HCT116 (cell line): ENCODE measurements around the gene EEF1AKMT4. TPM values are rescaled to one million over a fixed set of nuclear protein-coding genes. Genes with fewer than 3 reads are reported as not detected.

ENCODE experiments used
- ATAC-seq: fragments of 200-7000 bp; cut with Tn5 transposase; 2 replicates; pipeline ENCODE4 v1.9.1; 2020; ENCODE audit warnings: mild to moderate bottlenecking, moderate library complexity
- BruUV-seq: library from RNA; stranded (reverse); fragments of 400-500 nt; replicated peaks from 2 replicates; lab custom pipeline; 2021; lab: Mats Ljungman, UMichigan
- CTCF ChIA-PET: fragments of 300-600 bp; sonication (Branson Sonifier 250); formaldehyde crosslinking; loops from one replicate; lab custom pipeline; 2021; ENCODE audit warnings: antibody characterized with exemption; lab: Charles Lee
- POLR2A ChIA-PET: fragments of 300-600, 350-600 bp; sonication (Branson Sonifier 250); formaldehyde crosslinking; loops from one replicate; lab custom pipeline; 2021; ENCODE audit warnings: antibody characterized with exemption; lab: Charles Lee
- RAD21 ChIA-PET, 2 experiments: fragments of 300-600 bp; sonication (Branson Sonifier 250); formaldehyde crosslinking; loops; one replicate each; lab custom pipeline; 2023; ENCODE audit warnings: low total read pairs in 2 of 2; ENCODE audit not compliant: uncharacterized antibody in 2 of 2, unreplicated experiment in 2 of 2, low non-redundant PET in 1 of 2; lab: Charles Lee
- DNase-seq: peaks from one replicate; pipeline ENCODE4 v3.0.0-alpha.2; 2010; ENCODE audit warnings: low read depth, low spot score
- H2AFZ ChIP-seq: fragments of 200-600 bp; shearing (Covaris generic), sonication (generic); 2 replicates; pipeline ENCODE4 v1.6.1; 2017; ENCODE audit warnings: low read depth, mixed run types, mixed read lengths, antibody characterized with exemption, low read length; ENCODE audit not compliant: poor library complexity, severe bottlenecking
- H3K27ac ChIP-seq: 2 replicates; pipeline ENCODE4 v1.5.1; 2012; ENCODE audit warnings: low read depth, low read length
- H3K27me3 ChIP-seq: fragments of 200-600 bp; sonication (generic); 2 replicates; pipeline ENCODE4 v1.6.1; 2016; ENCODE audit warnings: mixed run types, low read length, mixed read lengths; ENCODE audit not compliant: insufficient read depth
- H3K36me3 ChIP-seq, 2 experiments: fragments of 200-500 bp in 1 of 2; fragments of 200-600 bp in 1 of 2; sonication (Bioruptor generic) in 1 of 2; sonication (generic) in 1 of 2; 2 replicates each; pipeline versions ENCODE4 v1.5.1 to v1.6.1; 2014 to 2016; ENCODE audit warnings: low read length in 2 of 2, inconsistent platforms in 1 of 2, mixed read lengths in 1 of 2, mixed run types in 1 of 2; ENCODE audit not compliant: insufficient read depth in 2 of 2, control insufficient read depth in 1 of 2
- H3K4me1 ChIP-seq, 2 experiments: fragments of 200-600 bp in 1 of 2; sonication (generic) in 1 of 2; 2 replicates each; pipeline versions ENCODE4 v1.5.1 to v1.6.1; 2012 to 2017; ENCODE audit warnings: low read length in 2 of 2, inconsistent platforms in 1 of 2, mild to moderate bottlenecking in 1 of 2, mixed read lengths in 1 of 2, mixed run types in 1 of 2, moderate library complexity in 1 of 2; ENCODE audit not compliant: insufficient read depth in 2 of 2, control insufficient read depth in 1 of 2
- H3K4me2 ChIP-seq: fragments of 200-600 bp; sonication (generic); 2 replicates; pipeline ENCODE4 v1.6.1; 2017; ENCODE audit warnings: mixed run types, low read length, mixed read lengths
- H3K4me3 ChIP-seq, 2 experiments: fragments of 200-600 bp in 1 of 2; sonication (generic) in 1 of 2; replicated peaks in 1 of 2; 2 replicates each; pipeline ENCODE4 v1.5.1; 2011 to 2016; ENCODE audit warnings: low read length in 2 of 2, control low read depth in 1 of 2, low read depth in 1 of 2, mild to moderate bottlenecking in 1 of 2, mixed read lengths in 1 of 2, mixed run types in 1 of 2
- H3K79me2 ChIP-seq: fragments of 200-600 bp; sonication (generic); 2 replicates; pipeline ENCODE4 v1.6.1; 2017; ENCODE audit warnings: mild to moderate bottlenecking, mixed run types, low read length, moderate library complexity, mixed read lengths; ENCODE audit not compliant: insufficient read depth
- H3K9ac ChIP-seq: fragments of 200-600 bp; sonication (generic); 2 replicates; pipeline ENCODE4 v1.6.1; 2016; ENCODE audit warnings: low read length, mixed read lengths
- H3K9me2 ChIP-seq: fragments of 200-600 bp; sonication (generic), shearing (Covaris generic); 2 replicates; pipeline ENCODE4 v1.6.1; 2017; ENCODE audit warnings: mixed run types, mild to moderate bottlenecking, moderate library complexity; ENCODE audit not compliant: insufficient read depth
- H3K9me3 ChIP-seq, 2 experiments: fragments of 200-500 bp in 1 of 2; fragments of 200-600 bp in 1 of 2; sonication (Bioruptor generic) in 1 of 2; sonication (generic) in 1 of 2; 2 replicates each; pipeline ENCODE4 v1.6.1; 2014 to 2017; ENCODE audit warnings: low read length in 2 of 2, mixed read lengths in 2 of 2, inconsistent platforms in 1 of 2, low read depth in 1 of 2, mild to moderate bottlenecking in 1 of 2, mixed run types in 1 of 2, moderate library complexity in 1 of 2; ENCODE audit not compliant: control insufficient read depth in 1 of 2, insufficient read depth in 1 of 2
- H4K20me1 ChIP-seq: fragments of 200-600 bp; sonication (generic), shearing (Covaris generic); 2 replicates; pipeline ENCODE4 v1.6.1; 2017; ENCODE audit warnings: mixed run types, mild to moderate bottlenecking, moderate library complexity; ENCODE audit not compliant: insufficient read depth
- CBX3 ChIP-seq: IDR thresholded peaks from 2 replicates; pipeline ENCODE4 v1.6.1; 2012; ENCODE audit warnings: low read depth
- CEBPB ChIP-seq: IDR thresholded peaks from 2 replicates; pipeline ENCODE4 v1.6.1; 2012; ENCODE audit warnings: low read depth
- EGR1 ChIP-seq: IDR thresholded peaks from 2 replicates; pipeline ENCODE4 v1.6.1; 2012; ENCODE audit warnings: low read depth
- FOSL1 ChIP-seq: IDR thresholded peaks from 2 replicates; pipeline ENCODE4 v1.6.1; 2012; ENCODE audit warnings: low read depth
- JUND ChIP-seq: IDR thresholded peaks from 2 replicates; pipeline ENCODE4 v1.6.1; 2012
- POLR2A ChIP-seq: IDR thresholded peaks from 2 replicates; pipeline ENCODE4 v1.7.0; 2011; ENCODE audit warnings: borderline replicate concordance; ENCODE audit not compliant: insufficient read depth, insufficient read length; ENCODE audit errors: extremely low read depth
- POLR2AphosphoS5 ChIP-seq: IDR thresholded peaks from 2 replicates; pipeline ENCODE4 v1.6.1; 2011; ENCODE audit warnings: mild to moderate bottlenecking, low read depth, low read length, moderate library complexity
- SRF ChIP-seq: IDR thresholded peaks from 2 replicates; pipeline ENCODE4 v1.6.1; 2012; ENCODE audit warnings: low read depth
- YY1 ChIP-seq: IDR thresholded peaks from 2 replicates; pipeline ENCODE4 v1.6.1; 2011; ENCODE audit warnings: low read length, low read depth, moderate library complexity, mild to moderate bottlenecking; ENCODE audit not compliant: insufficient replicate concordance; ENCODE audit errors: extremely low read depth
- ZNF274 ChIP-seq: fragments of 200-500 bp; sonication (Bioruptor generic); IDR thresholded peaks from 2 replicates; pipeline ENCODE4 v1.6.1; 2014; ENCODE audit warnings: mild to moderate bottlenecking, low read depth, low read length, inconsistent platforms
- intact Hi-C: fragments of 100-400 bp; cut with micrococcal nuclease; formaldehyde crosslinking; loops from 2 replicates; pipeline ENCODE4 v1.10.0; 2022
- total RNA-seq: library from RNA; stranded (reverse); gene quantifications from one replicate; pipeline ENCODE4 v1.2.1, GENCODE V29; 2021; ENCODE audit not compliant: unreplicated experiment
- TF ChIP-seq, protein P1 (sequence below): IDR thresholded peaks from 2 replicates; pipeline ENCODE4 v1.6.1; 2011; ENCODE audit warnings: mild to moderate bottlenecking, low read length, moderate library complexity; ENCODE audit not compliant: insufficient replicate concordance; ENCODE audit errors: extremely low read depth

Gene EEF1AKMT4
- total RNA-seq, 1 experiment from 2014 or later: 10.5 TPM

DNA sequence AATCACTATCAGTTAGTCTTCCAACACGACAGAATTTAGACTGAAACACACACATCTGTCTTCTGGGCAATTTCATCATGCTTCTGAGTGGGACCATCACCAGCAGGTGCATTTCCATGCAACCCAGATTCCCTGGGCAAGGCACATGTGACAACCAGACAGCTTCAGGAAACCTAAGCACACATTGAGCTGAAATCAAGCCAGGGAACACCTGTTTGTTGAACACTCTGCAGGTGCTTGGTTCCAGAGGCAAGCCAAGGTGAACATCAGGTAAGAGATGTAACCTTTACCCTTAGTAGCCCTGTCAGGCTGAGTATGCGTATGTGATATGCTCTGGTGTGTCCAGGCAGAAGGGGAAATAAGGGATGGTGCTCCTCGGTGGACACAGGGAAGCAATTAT lies 46.3 kb downstream of the EEF1AKMT4 start:
- H3K27ac ChIP-seq: no peak overlapping the region
- intact Hi-C loops: no loop called here
- H3K36me3 ChIP-seq: peaks cover 0 to 6% of the 10 kb centered on the region in 2 experiments; a peak in 2 of 4 replicates
- ChIA-PET RAD21 (no interaction called here), POLR2A (no interaction called here), CTCF (no interaction called here)
- no peaks in the 10 kb centered on the region for H3K9me3 ChIP-seq
- DNase-seq (no peak), ATAC-seq (no peak)
- no peaks in the 10 kb centered on the region for H3K9me2 ChIP-seq
- no peak overlapping the region for H3K9ac ChIP-seq
- BruUV-seq: no TSS peak
- no peaks in the 10 kb centered on the region for H3K27me3 ChIP-seq
- peaks cover 4 to 14% of the 10 kb centered on the region in 2 experiments for H3K4me1 ChIP-seq
- H3K79me2 ChIP-seq: peaks cover 17% of the 10 kb centered on the region
- no peaks in the 10 kb centered on the region for H4K20me1 ChIP-seq
- H2AFZ ChIP-seq: no peak overlapping the region
- TF ChIP-seq POLR2A (no peak), CBX3 (no peak), ZNF274 (no peak)
- no peak overlapping the region for H3K4me3 ChIP-seq
- H3K4me2 ChIP-seq: no peak overlapping the region

DNA sequence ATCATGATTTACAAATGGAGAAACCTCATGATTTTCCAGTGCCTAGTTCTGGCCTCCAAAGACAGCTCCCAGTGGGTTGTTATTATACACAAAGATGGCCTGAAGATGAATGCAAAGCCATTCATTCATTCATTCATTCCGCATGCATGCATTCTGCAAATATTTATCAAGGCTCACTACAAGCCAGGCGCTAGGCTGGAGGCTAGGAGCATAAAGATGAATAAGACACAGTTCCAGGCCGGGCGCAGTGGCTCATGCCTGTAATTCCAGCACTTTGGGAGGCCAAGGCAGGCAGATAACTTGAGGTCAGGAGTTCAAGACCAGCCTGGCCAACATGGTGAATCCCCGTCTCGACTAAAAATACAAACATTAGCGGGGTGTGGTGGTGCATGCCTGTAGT lies 47.1 kb downstream of the EEF1AKMT4 start:
- POLR2A ChIA-PET: no interaction called here
- H3K79me2 ChIP-seq: peaks cover 25% of the 10 kb centered on the region
- TF ChIP-seq, protein P1, sequence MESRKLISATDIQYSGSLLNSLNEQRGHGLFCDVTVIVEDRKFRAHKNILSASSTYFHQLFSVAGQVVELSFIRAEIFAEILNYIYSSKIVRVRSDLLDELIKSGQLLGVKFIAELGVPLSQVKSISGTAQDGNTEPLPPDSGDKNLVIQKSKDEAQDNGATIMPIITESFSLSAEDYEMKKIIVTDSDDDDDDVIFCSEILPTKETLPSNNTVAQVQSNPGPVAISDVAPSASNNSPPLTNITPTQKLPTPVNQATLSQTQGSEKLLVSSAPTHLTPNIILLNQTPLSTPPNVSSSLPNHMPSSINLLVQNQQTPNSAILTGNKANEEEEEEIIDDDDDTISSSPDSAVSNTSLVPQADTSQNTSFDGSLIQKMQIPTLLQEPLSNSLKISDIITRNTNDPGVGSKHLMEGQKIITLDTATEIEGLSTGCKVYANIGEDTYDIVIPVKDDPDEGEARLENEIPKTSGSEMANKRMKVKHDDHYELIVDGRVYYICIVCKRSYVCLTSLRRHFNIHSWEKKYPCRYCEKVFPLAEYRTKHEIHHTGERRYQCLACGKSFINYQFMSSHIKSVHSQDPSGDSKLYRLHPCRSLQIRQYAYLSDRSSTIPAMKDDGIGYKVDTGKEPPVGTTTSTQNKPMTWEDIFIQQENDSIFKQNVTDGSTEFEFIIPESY: no peak
- TF ChIP-seq EGR1: no peak
- TF ChIP-seq SRF: no peak
- TF ChIP-seq YY1: no peak
- TF ChIP-seq FOSL1: no peak
- no peak for TF ChIP-seq POLR2AphosphoS5
- TF ChIP-seq POLR2A: no peak
- TF ChIP-seq CEBPB: no peak
- no peak for TF ChIP-seq JUND
- TF ChIP-seq, all 23 proteins: peak for 0
- no peak overlapping the region for H3K9ac ChIP-seq
- ATAC-seq (no peak), DNase-seq (no peak)
- H4K20me1 ChIP-seq: no peaks in the 10 kb centered on the region
- H3K27me3 ChIP-seq: no peaks in the 10 kb centered on the region
- H2AFZ ChIP-seq: no peak overlapping the region
- peaks cover 4 to 14% of the 10 kb centered on the region in 2 experiments for H3K4me1 ChIP-seq
- ChIA-PET RAD21 (no interaction called here), CTCF (no interaction called here)
- H3K4me2 ChIP-seq: no peak overlapping the region
- no peak overlapping the region for H3K27ac ChIP-seq
- H3K9me2 ChIP-seq: no peaks in the 10 kb centered on the region
- no peak overlapping the region for H3K4me3 ChIP-seq
- H3K9me3 ChIP-seq: no peaks in the 10 kb centered on the region
- H3K36me3 ChIP-seq: peaks cover 6 to 10% of the 10 kb centered on the region in 2 experiments; a peak in 3 of 4 replicates
- BruUV-seq: no TSS peak
- intact Hi-C loops: no loop called here
